ENCODE results near the gene MAP2K1.

Gene MAP2K1

DNA sequence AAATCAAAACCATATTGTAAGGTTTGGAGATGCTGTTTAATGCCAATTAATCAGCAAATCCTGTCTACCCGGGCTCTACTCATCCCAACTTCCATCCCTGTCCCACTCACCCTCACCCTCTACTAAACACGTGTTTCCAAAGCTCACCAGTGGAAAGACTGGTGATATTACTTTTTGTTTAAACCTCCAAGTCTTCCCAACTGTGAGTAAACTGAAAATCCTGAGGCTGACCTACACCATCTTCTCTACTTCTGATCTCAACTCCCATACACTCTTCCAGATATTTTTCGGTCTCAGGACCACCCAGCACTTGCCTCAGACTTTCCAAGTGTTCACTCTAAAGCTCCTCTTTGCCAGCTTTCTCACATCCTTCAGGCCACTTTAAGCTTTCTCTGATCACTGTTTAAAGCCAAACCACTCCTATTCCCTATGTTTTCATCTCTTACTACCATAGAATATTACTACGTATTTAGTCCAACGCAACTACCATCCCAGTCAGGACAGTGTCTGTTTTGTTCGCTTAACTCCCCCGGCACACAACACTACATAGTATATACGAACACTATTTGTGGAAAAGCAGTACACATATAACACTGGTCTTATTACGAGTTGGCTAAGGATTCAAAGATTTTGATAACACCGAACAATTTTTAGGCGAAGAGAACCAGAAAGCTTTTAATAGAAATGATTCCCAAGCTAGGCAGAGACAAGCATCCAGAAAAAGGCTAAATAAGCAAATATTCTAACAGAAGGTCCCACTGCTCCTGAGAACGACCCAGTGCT, 117.3 kb downstream of the MAP2K1 start:
- no peak for DNase-seq (ENCODE audit: low read depth, low spot score)

DNA sequence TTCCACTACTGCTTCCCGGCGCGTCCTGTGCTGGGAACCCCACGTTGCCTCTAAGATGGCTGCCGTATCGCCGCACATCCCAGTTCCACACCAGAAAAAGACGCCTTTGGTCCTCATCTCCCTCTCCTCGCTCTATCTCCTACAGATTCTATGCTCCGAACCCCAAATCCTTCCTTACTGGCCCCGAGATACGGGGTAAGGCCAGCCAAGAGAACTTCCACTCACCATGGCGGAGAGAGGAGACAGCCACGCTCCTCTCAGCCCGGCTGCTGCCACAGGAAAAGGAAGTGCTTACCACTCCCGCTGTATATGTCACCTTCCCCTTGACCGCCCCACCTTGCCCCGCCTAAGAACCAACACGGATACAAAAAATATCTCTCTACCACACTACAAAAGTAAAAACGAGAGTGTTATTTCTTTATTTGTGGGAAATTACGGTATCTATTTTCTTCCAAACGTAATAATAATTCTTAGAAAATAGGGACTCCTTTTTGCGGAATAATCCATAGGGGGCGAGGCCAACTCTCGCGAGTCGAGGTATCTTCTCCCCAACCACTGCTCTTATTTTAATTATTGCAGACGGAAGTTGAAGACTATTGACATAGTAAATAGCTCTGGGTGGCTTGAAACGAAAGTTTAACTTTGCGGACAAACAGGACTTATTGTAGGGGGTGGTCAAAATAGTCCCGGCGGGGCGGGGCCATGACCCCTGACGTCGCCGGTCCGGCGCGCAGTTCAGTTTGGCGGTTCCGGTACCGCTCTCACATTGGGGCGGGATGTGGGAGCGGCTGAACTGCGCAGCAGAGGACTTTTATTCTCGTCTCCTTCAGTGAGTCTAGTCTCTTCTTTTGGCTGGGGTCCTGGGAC, 118.1 kb downstream of the MAP2K1 start, which contains the start of the genes RPL4 and ZWILCH:
Gene RPL4 (minus strand): TSS at position 293 of the 867 bp plus-strand sequence. CDS start 65 bp downstream, at position 228.
Gene ZWILCH (plus strand): TSS at position 764 of the 867 bp plus-strand sequence. CDS start 13 bp downstream, at position 777.
- DNase-seq (ENCODE audit: low read depth, low spot score), result peak; percentile 85

DNA sequence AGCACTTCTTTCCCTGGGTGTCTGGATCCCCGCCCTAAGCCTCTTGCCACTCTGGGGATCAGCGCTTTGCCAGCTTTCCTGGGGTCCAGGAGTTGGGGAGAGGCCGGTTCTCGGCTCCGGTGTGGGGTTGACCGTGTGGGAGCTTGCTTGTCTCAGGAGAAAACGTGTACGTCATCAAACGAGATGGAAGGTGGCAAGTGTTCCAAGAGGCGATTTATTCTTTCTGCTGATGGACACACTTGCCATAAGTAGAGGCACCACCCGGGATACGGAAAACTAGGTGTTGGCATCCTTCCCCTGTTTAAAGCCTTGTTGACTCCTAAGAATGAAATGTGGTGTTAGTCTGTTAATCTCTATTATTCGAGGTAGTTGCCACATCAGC, 118.7 kb downstream of the MAP2K1 start:
- no peak for DNase-seq (ENCODE audit: low read depth, low spot score)

DNA sequence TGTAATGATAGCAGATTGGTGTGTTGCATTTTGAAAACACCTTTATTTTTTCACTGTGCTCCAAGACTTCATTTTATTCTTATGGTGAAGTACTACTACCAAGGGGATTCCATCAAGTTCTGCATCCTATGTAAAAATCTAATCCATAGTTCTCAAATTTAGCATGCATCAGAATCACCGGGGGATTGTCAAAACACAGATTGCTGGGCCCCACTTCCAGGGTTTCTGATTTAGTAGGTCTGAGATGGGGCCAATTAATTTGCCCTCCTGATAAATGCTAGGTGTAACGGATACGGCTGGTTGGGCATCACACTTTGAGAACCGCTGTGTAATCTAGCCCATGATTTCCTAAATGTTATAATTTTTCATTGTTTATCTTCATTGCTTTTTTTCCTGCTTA, 119.1 kb downstream of the MAP2K1 start:
- DNase-seq (ENCODE audit: low read depth, low spot score), result no peak

DNA sequence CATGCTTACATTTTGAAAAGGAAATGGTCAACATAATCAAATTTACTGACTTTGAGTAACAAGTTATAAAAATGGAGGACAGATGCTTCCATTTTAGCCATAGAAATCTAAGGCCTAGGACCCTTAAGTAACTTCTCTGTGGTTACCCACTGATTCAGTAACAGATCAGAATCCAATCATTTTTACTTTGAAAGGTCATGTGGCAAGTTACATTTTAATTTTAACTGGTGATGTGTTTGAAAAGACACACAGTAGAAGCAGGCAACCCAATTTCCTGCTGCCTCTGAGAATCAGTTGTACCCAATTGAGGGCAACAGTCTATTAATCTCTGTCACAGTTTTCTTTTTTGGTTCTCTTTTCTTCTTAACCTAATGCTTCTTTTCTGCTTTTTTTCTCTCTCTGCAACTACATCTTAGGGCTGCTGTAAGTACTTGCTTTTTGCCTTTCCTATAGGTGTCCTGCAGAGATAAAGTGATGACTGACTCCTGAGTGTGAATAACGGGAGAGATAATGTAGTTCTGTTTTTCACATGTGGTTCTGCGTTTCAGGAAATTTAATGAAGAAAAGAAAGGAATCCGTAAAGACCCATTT, 121.7 kb downstream of the MAP2K1 start:
- DNase-seq (ENCODE audit: low read depth, low spot score), result no peak

DNA sequence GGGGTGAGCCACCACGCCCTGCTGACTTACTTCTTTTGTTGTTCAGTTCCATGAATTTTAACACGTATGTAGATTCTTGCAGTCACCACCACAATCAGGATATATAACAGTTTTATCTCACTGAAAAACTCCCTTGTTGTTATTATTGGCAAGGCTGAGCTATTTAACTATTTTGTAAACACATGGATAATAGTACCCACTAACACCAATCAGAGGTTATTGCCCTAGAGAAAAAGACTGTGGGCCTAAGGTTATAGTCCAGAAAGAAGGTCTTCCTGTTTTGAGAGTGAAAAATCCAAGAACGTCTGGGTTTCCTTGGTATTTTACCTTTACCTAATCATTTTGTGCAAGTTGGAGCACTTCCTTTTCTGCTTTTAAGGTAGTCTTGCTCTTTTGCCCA, 127.9 kb downstream of the MAP2K1 start:
- no peak for DNase-seq (ENCODE audit: low read depth, low spot score)

DNA sequence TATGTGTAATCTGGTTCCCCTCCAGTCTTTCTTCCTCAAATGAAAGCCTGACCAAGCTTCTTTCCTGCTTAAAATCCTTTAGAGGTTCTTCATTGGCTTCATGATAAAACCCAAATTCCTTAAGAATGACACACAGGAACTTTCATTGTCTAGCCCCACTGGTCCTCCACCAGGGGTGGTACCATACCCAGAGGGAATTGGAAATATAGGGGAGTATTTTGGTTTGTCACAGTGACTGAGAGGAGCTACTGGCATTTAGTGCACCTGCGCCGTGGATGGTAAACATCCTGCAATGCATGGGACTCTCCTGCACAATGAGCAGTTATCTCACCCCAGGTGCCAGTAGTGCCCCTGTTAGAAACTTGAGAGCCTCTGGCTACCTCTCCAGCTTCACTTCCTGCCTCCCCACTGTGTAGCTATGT, 129.2 kb downstream of the MAP2K1 start:
- no peak for DNase-seq (ENCODE audit: low read depth, low spot score)

DNA sequence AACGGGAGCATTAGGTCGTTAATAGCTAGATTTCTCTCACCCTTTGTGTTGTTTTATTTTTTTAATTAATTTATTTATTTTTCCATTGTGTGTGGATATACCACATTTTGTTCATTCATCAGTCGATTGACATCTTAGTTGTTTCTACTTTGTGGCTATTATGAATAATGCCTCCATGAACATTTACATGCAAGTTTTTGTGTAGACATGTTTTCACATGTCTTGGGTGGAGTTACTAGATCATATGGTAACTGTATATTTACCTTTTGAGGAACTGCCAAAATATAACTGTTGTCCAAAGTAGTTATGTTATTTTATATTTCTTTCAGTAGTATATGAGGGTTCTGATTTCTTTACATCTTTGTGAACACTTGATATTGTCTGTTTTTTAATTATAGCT, 137.2 kb downstream of the MAP2K1 start:
- DNase-seq (ENCODE audit: low read depth, low spot score), result no peak

DNA sequence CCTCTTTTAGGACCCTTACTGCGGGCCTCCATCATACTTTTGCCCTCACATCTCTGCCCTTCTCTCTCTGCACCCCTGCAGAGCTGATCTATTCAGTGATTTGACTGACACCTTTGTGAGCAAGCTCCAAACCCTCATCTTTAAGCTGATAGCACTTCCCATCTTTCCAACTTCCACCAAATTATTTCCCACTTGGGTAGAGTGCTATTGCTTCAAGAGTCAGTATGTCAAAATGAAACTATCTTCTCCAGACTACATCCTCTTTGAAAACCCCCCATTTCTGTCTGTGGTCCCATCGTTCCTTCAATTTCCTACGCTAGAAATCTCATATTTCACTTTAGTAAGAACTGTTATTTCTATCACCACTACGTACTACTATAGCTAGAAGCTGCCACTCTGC, 138.1 kb downstream of the MAP2K1 start:
- DNase-seq (ENCODE audit: low read depth, low spot score), result no peak

DNA sequence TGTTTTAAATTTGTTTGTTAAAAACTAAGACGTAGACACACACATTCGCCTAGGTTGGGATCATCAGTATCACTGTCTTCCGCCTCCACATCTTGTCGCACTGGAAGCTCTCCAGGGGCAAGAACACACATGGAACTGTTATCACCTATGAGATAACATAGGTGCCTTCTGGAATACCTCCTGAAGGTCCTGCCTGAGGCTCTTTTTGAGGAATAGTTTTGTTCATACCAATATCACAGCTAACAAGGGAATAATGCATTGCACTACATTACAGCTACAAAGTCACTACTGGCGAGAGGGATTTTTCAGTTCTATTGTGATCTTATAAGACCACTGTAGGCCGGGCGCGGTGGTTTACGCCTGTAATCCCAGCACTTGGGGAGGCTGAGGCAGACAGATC, 148.3 kb downstream of the MAP2K1 start:
- DNase-seq (ENCODE audit: low read depth, low spot score), result no peak

All from ELF-1 (cell line).